SW480 (cell line): ENCODE results near the gene TXNL1.

Experiments used
- DNase-seq: peaks from one replicate; pipeline ENCODE4 v3.0.0-alpha.2; 2016; ENCODE audit warnings: low spot score

TXNL1 gene

GRCh38 chr18:56569416-56569815, 69.0 kb downstream of the TXNL1 start:
- no peak for DNase-seq

- no peak for DNase-seq
Measured at GRCh38 chr18:56568986-56569385, 69.4 kb downstream of the TXNL1 start.

- DNase-seq, result no peak
Measured at GRCh38 chr18:56565551-56566345, 72.6 kb downstream of the TXNL1 start.

GRCh38 chr18:56565046-56565445, 73.3 kb downstream of the TXNL1 start:
- no peak for DNase-seq

GRCh38 chr18:56563568-56563967, 74.8 kb downstream of the TXNL1 start:
- DNase-seq, result no peak

- DNase-seq, result no peak
Measured at GRCh38 chr18:56562479-56562878, 75.9 kb downstream of the TXNL1 start.

GRCh38 chr18:56560992-56561391, 77.4 kb downstream of the TXNL1 start:
- no peak for DNase-seq

GRCh38 chr18:56559044-56559443, 79.3 kb downstream of the TXNL1 start:
- DNase-seq, result no peak

GRCh38 chr18:56556907-56557306, 81.5 kb downstream of the TXNL1 start:
- DNase-seq, result no peak

- DNase-seq, result no peak
Measured at GRCh38 chr18:56550121-56550520, 88.3 kb downstream of the TXNL1 start.
